Fibroblast of villous mesenchyme (primary cell): ENCODE results near the gene GGCT. TPM values are rescaled to one million over a fixed set of nuclear protein-coding genes. Genes with fewer than 3 reads are reported as not detected.
"Not testable (repeated sequence)": the region's sequence is repeated elsewhere in the genome, so short reads cannot be mapped to it uniquely, and the experiment has no call there.

Experiments
- DNase-seq: peaks from one replicate; pipeline ENCODE4 v3.0.0-alpha.2; 2010; ENCODE audit warnings: low read depth
- H3K4me3 ChIP-seq: 2 replicates; pipeline ENCODE4 v1.5.1; 2011; ENCODE audit warnings: low read depth, mild to moderate bottlenecking, low read length
- CTCF ChIP-seq: IDR thresholded peaks from 2 replicates; pipeline ENCODE4 v1.5.1; 2012; ENCODE audit warnings: low read depth, mild to moderate bottlenecking, low read length; ENCODE audit not compliant: insufficient read depth
- total RNA-seq: library from RNA; depleted of rRNA; stranded (reverse); fragments of >200 nt; gene quantifications from 2 replicates; pipeline ENCODE4 v1.2.3, GENCODE V29; 2012

The GGCT gene
- total RNA-seq, 1 donor = 18.1 TPM

- DNase-seq = no peak
- TF ChIP-seq CTCF = no peak
- no peak overlapping the region for H3K4me3 ChIP-seq
These were observed 42.0 kb upstream of the GGCT start for GRCh38 chr7:30546596-30546995.

DNA sequence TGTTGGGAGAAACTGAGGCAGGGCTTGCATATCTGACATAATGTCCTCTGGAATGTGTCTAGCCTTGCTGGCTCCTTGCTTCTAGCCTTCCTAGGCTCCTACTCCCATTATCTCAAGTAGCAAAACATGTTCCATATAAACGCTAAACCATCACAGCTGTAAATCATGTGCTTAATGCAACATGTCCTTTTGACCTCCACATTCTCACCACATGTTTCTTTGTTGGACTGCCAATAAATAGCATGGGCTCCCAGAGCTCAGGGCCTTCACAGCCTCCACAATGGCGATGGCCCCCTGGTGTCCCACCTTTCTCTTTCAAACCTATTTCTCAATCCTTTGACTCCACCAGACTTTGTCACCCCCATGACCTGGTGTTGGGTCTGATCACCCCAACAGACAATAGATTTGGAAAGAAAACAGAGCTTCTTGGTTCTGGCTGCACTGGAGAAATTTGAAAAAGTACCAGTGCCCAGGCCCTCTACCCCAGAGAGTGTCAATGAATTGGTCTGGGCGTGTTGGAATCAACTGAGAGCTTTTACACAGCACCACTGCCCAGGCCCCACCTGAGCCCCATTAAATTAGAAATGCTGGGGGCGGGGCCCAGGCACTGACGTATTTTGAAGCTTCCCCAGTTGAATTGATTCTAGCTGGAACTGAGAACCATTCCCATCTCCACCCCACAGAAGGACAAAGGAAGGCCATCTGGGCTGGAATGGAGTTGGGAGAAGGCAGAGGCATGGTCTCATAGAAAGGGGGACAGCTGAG is 41.3 kb upstream of the GGCT start:
- peak; percentile 71 for DNase-seq
- no peak for TF ChIP-seq CTCF
- H3K4me3 ChIP-seq = no peak overlapping the region

DNA sequence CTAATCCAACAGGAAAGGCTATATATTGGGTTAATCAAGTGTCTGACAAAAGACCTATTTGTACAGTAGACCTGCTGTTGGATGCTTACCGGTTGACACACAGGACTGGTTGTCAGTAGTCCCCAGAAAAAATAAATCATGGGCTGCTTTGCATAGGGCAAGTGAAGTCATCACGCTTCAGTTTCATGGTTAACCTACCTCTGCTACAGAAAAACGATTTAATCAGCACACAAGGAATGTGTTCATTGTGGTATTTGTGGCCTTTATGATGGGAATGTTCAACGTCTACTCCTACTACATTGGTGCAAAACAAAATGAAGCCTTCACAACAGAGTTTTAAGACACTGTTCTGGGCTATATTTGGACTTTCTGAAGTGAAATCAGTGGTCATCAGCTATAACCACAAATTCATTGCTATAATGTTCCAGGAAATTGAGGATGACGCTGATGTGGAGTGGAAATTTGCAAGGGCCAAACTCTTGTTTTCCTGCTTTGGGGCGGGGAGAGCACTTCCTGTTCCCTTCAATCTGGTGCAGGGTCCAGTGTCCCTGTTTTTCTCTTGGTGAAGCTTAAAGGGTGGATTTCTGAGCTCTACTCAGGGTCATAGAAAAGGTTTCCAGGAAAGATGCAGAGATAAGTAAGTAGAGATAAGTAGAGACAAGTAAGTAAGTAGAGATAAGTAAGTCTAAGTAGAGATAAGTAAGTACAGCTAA is 39.3 kb upstream of the GGCT start:
- peak; percentile 38 for DNase-seq
- H3K4me3 ChIP-seq = no peak overlapping the region
- TF ChIP-seq CTCF = no peak

- DNase-seq, H3K4me3 ChIP-seq: not testable (repeated sequence)
These were observed 38.5 kb upstream of the GGCT start for GRCh38 chr7:30543115-30543514.

- H3K4me3 ChIP-seq = no peak overlapping the region
- no peak for TF ChIP-seq CTCF
- no peak for DNase-seq
These were observed 29.3 kb upstream of the GGCT start for GRCh38 chr7:30533886-30534285.

DNA sequence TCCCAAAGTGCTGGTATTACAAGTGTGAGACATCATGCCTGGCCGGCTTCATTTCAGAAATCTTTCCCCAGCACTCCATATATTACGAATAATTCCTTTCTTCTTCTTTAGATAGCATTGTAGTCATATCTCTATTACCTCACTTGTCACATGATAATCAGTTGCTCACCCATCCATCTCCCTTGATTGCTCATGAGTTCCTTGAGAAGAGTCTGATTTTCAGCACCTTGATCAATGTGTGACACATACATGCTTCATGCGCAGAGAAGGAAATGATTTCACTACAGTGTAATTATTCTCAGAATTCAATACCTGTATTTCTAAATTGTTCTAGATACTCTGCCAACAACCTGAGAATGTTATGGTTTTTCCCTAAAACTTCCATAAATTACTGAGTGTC is 26.7 kb upstream of the GGCT start:
- DNase-seq = no peak
- no peak for TF ChIP-seq CTCF
- no peak overlapping the region for H3K4me3 ChIP-seq

DNA sequence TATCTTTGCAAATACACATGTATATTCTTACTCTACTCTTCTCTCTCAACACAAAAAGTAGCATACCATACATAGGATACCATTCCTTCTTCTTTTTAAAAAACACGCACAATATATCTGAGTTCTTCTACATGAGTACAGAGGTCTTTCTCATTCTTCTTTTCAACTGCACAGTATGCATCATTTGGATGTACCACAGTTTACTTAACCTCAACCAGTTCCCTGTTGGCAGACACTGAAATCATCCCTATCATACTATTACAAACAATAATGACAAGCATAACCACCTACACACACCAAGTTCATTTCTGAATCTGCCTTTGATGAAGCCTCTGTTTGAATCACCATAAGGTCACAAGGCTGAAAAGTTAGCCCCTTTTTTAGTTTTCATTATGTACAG is 25.7 kb upstream of the GGCT start:
- DNase-seq = no peak
- no peak overlapping the region for H3K4me3 ChIP-seq
- TF ChIP-seq CTCF = no peak
